H9 (cell line): Measurements from ENCODE around the gene COMMD10. TPM values are rescaled to one million over a fixed set of nuclear protein-coding genes. Genes with fewer than 3 reads are reported as not detected.

Source experiments
- DNase-seq: peaks from one replicate; pipeline ENCODE4 v3.0.0-alpha.2; 2017
- H2AFZ ChIP-seq: one replicate; pipeline ENCODE4 v1.6.1; 2013; ENCODE audit warnings: mild to moderate bottlenecking, low read length, control low read depth, moderate library complexity
- H2AK5ac ChIP-seq: 2 replicates; pipeline ENCODE4 v1.6.1; 2013; ENCODE audit warnings: low read length, control low read depth, mixed read lengths; ENCODE audit not compliant: insufficient read length
- H2BK120ac ChIP-seq: one replicate; pipeline ENCODE4 v1.6.1; 2013; ENCODE audit warnings: low read depth, mild to moderate bottlenecking, low read length, control low read depth, inconsistent platforms; ENCODE audit not compliant: poor library complexity, severe bottlenecking
- H2BK12ac ChIP-seq: 2 replicates; pipeline ENCODE4 v1.6.1; 2013; ENCODE audit warnings: low read length, control low read depth, mixed read lengths, low read depth; ENCODE audit not compliant: insufficient read length
- H2BK15ac ChIP-seq: 2 replicates; pipeline ENCODE4 v1.6.1; 2013; ENCODE audit warnings: low read depth, low read length, control low read depth
- H2BK20ac ChIP-seq: one replicate; pipeline ENCODE4 v1.6.1; 2013; ENCODE audit warnings: low read depth, mild to moderate bottlenecking, low read length, control low read depth, inconsistent platforms; ENCODE audit not compliant: poor library complexity, severe bottlenecking
- H2BK5ac ChIP-seq: 2 replicates; pipeline ENCODE4 v1.6.1; 2013; ENCODE audit warnings: low read length, control low read depth, mixed read lengths; ENCODE audit not compliant: insufficient read length
- H3K14ac ChIP-seq: 2 replicates; pipeline ENCODE4 v1.6.1; 2013; ENCODE audit warnings: low read length, control low read depth; ENCODE audit not compliant: insufficient read depth
- H3K18ac ChIP-seq: 2 replicates; pipeline ENCODE4 v1.6.1; 2013; ENCODE audit warnings: low read depth, mild to moderate bottlenecking, mixed read lengths, low read length, control low read depth; ENCODE audit not compliant: insufficient read length
- H3K23ac ChIP-seq: 2 replicates; pipeline ENCODE4 v1.6.1; 2013; ENCODE audit warnings: low read length, control low read depth, mixed read lengths, low read depth; ENCODE audit not compliant: insufficient read length
- H3K23me2 ChIP-seq: 2 replicates; pipeline ENCODE4 v1.6.1; 2013; ENCODE audit warnings: low read depth, mild to moderate bottlenecking, mixed read lengths, low read length, control low read depth; ENCODE audit not compliant: insufficient read length, poor library complexity, severe bottlenecking
- H3K27ac ChIP-seq: 2 replicates; pipeline ENCODE4 v1.5.1; 2013; ENCODE audit warnings: low read length, control low read depth, mixed read lengths, low read depth; ENCODE audit not compliant: insufficient read length
- H3K27me3 ChIP-seq: 2 replicates; pipeline ENCODE4 v1.6.1; 2013; ENCODE audit warnings: low read length, control low read depth, inconsistent platforms; ENCODE audit not compliant: insufficient read depth
- H3K4ac ChIP-seq: 2 replicates; pipeline ENCODE4 v1.6.1; 2013; ENCODE audit warnings: low read depth, mild to moderate bottlenecking, control low read depth, inconsistent platforms, low read length, moderate library complexity
- H3K4me1 ChIP-seq: 2 replicates; pipeline ENCODE4 v1.6.1; 2013; ENCODE audit warnings: low read length, control low read depth, inconsistent platforms; ENCODE audit not compliant: insufficient read depth
- H3K4me2 ChIP-seq: 2 replicates; pipeline ENCODE4 v1.6.1; 2013; ENCODE audit warnings: low read length, control low read depth, mixed read lengths; ENCODE audit not compliant: insufficient read length, insufficient read depth
- H3K56ac ChIP-seq: 2 replicates; pipeline ENCODE4 v1.6.1; 2013; ENCODE audit warnings: low read depth, mild to moderate bottlenecking, mixed read lengths, low read length, control low read depth; ENCODE audit not compliant: insufficient read length
- H3K79me1 ChIP-seq: 2 replicates; pipeline ENCODE4 v1.6.1; 2013; ENCODE audit warnings: low read depth, mild to moderate bottlenecking, moderate library complexity, low read length, control low read depth, inconsistent platforms; ENCODE audit not compliant: insufficient read depth, poor library complexity, severe bottlenecking
- H3K79me2 ChIP-seq: 2 replicates; pipeline ENCODE4 v1.6.1; 2013; ENCODE audit warnings: low read length, control low read depth, inconsistent platforms; ENCODE audit not compliant: insufficient read depth
- H3K9ac ChIP-seq: 2 replicates; pipeline ENCODE4 v1.6.1; 2013; ENCODE audit warnings: low read length, control low read depth, mixed read lengths; ENCODE audit not compliant: insufficient read length; ENCODE audit errors: extremely low read depth
- H3K9me3 ChIP-seq: one replicate; pipeline ENCODE4 v1.6.1; 2013; ENCODE audit warnings: low read depth, low read length, inconsistent platforms; ENCODE audit not compliant: control insufficient read depth
- H3T11ph ChIP-seq: one replicate; pipeline ENCODE4 v1.6.1; 2013; ENCODE audit warnings: mild to moderate bottlenecking, low read length, control low read depth, inconsistent platforms
- H4K20me1 ChIP-seq: one replicate; pipeline ENCODE4 v1.6.1; 2013; ENCODE audit not compliant: control insufficient read depth, insufficient read length, insufficient read depth
- H4K5ac ChIP-seq: 2 replicates; pipeline ENCODE4 v1.6.1; 2013; ENCODE audit warnings: low read depth, mild to moderate bottlenecking, mixed read lengths, low read length, control low read depth; ENCODE audit not compliant: insufficient read length
- H4K8ac ChIP-seq: replicated peaks from 2 replicates; pipeline ENCODE4 v1.6.1; 2013; ENCODE audit warnings: low read length, control low read depth, mixed read lengths, low read depth; ENCODE audit not compliant: insufficient read length
- H4K91ac ChIP-seq: 2 replicates; pipeline ENCODE4 v1.6.1; 2013; ENCODE audit warnings: low read depth, mild to moderate bottlenecking, moderate library complexity, mixed read lengths, low read length, control low read depth; ENCODE audit not compliant: insufficient read length
- H3K27ac Mint-ChIP-seq, 3 experiments: 2 replicates in 2 of 3; 3 replicates in 1 of 3; pipeline ENCODE4 v1.8.0; 2020 to 2021; ENCODE audit warnings: mixed read lengths in 3 of 3, mild to moderate bottlenecking in 1 of 3, moderate library complexity in 1 of 3
- H3K27me3 Mint-ChIP-seq: 2 replicates; pipeline ENCODE4 v1.8.0; 2021; ENCODE audit warnings: low read depth, mild to moderate bottlenecking, moderate library complexity, mixed read lengths
- H3K36me3 Mint-ChIP-seq, 3 experiments: 2 replicates in 2 of 3; 3 replicates in 1 of 3; pipeline ENCODE4 v1.8.0; 2020 to 2021; ENCODE audit warnings: low read depth in 3 of 3, mixed read lengths in 3 of 3; ENCODE audit not compliant: insufficient read depth in 1 of 3
- H3K4me1 Mint-ChIP-seq, 2 experiments: 2 replicates each; pipeline ENCODE4 v1.8.0; 2020; ENCODE audit warnings: mixed read lengths in 2 of 2
- H3K4me3 Mint-ChIP-seq, 2 experiments: 2 replicates in 1 of 2; 3 replicates in 1 of 2; pipeline ENCODE4 v1.8.0; 2020 to 2021; ENCODE audit warnings: mild to moderate bottlenecking in 2 of 2, mixed read lengths in 2 of 2, moderate library complexity in 1 of 2
- H3K9me3 Mint-ChIP-seq, 2 experiments: 2 replicates in 1 of 2; 3 replicates in 1 of 2; pipeline ENCODE4 v1.8.0; 2020; ENCODE audit warnings: mild to moderate bottlenecking in 2 of 2, mixed read lengths in 2 of 2, moderate library complexity in 1 of 2
- WGBS: extraction: QIAGEN DNeasy Blood & Tissue Kit; methylation state at CpG from one replicate; pipeline ENCODE4 v1.1.7; 2013; ENCODE audit warnings: missing lambda C conversion rate, low lambda C conversion rate, mixed read lengths; ENCODE audit not compliant: insufficient read length; ENCODE audit errors: extremely low coverage; 5-methylcytosine and 5-hydroxymethylcytosine counted together
- total RNA-seq: library from RNA; stranded (reverse); gene quantifications from 2 replicates; pipeline ENCODE4 v1.2.1, GENCODE V29; 2021
- TF ChIP-seq, protein P1 (sequence below): fragments of 200-600 bp; sonication (generic); conservative IDR thresholded peaks from 3 replicates; pipeline ENCODE4 v1.8.0; 2021; ENCODE audit warnings: antibody characterized with exemption, mild to moderate bottlenecking

The COMMD10 gene
- total RNA-seq, 1 experiment from 2014 or later = 33.9 TPM

DNA sequence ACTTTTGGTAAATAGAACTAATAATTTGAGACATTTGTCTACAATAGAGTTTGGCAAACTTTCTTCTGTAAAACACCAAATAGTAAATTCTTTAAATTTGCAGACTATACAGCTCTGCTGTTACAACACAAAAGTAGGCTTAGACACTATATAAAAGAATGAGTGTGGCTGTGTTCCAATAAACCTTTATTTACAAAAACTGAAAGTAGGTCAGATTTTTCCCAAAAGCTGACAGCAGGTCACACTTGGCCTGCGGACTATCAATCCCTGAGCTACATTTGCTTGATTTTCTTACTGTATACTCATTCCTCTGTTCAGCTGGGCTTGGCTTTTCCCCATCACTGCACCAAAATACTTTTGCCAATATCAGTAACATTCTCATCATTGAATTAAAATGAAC, 189.4 kb downstream of the COMMD10 start:
- H2BK5ac ChIP-seq = no peak overlapping the region
- no peak overlapping the region for H3K4me3 Mint-ChIP-seq
- no peak overlapping the region for H4K91ac ChIP-seq
- H3T11ph ChIP-seq = no peak overlapping the region
- H3K4me1 Mint-ChIP-seq = no peaks in the 10 kb centered on the region
- no peak overlapping the region for H3K9ac ChIP-seq
- peaks cover 3 to 10% of the 10 kb centered on the region in 2 experiments; a peak in 4 of 5 replicates for H3K9me3 Mint-ChIP-seq
- H3K4me2 ChIP-seq = no peak overlapping the region
- DNase-seq = no peak
- H3K27me3 ChIP-seq = no peaks in the 10 kb centered on the region
- peaks cover 0 to 4% (median 2%) of the 10 kb centered on the region in 3 experiments; a peak in 4 of 7 replicates for H3K36me3 Mint-ChIP-seq
- H3K27ac ChIP-seq = no peak overlapping the region
- TF ChIP-seq, protein P1, sequence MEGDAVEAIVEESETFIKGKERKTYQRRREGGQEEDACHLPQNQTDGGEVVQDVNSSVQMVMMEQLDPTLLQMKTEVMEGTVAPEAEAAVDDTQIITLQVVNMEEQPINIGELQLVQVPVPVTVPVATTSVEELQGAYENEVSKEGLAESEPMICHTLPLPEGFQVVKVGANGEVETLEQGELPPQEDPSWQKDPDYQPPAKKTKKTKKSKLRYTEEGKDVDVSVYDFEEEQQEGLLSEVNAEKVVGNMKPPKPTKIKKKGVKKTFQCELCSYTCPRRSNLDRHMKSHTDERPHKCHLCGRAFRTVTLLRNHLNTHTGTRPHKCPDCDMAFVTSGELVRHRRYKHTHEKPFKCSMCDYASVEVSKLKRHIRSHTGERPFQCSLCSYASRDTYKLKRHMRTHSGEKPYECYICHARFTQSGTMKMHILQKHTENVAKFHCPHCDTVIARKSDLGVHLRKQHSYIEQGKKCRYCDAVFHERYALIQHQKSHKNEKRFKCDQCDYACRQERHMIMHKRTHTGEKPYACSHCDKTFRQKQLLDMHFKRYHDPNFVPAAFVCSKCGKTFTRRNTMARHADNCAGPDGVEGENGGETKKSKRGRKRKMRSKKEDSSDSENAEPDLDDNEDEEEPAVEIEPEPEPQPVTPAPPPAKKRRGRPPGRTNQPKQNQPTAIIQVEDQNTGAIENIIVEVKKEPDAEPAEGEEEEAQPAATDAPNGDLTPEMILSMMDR = no peak
- no peak overlapping the region for H3K56ac ChIP-seq
- H2AFZ ChIP-seq = no peak overlapping the region
- no peak overlapping the region for H3K23ac ChIP-seq
- H3K4ac ChIP-seq = no peak overlapping the region
- H4K20me1 ChIP-seq = no peaks in the 10 kb centered on the region
- no CpG with 5 or more reads among the region's 1 CpG for WGBS
- H3K18ac ChIP-seq = no peak overlapping the region
- no peak overlapping the region for H2AK5ac ChIP-seq
- no peak overlapping the region for H4K5ac ChIP-seq
- H3K14ac ChIP-seq = no peak overlapping the region
- H3K79me1 ChIP-seq = no peaks in the 10 kb centered on the region
- H2BK120ac ChIP-seq = no peak overlapping the region
- no peak overlapping the region for H2BK12ac ChIP-seq
- no peaks in the 10 kb centered on the region for H3K4me1 ChIP-seq
- no peaks in the 10 kb centered on the region for H3K23me2 ChIP-seq
- no peak overlapping the region for H4K8ac ChIP-seq
- H2BK15ac ChIP-seq = no peak overlapping the region
- no peak overlapping the region for H3K27ac Mint-ChIP-seq
- H3K27me3 Mint-ChIP-seq = no peaks in the 10 kb centered on the region
- H3K79me2 ChIP-seq = no peaks in the 10 kb centered on the region
- no peak overlapping the region for H2BK20ac ChIP-seq
- H3K9me3 ChIP-seq = no peaks in the 10 kb centered on the region
